Thoracic aorta (tissue), 2 donors: ENCODE measurements around the gene FLOT2. TPM values are rescaled to one million over a fixed set of nuclear protein-coding genes. Genes with fewer than 3 reads are reported as not detected.

Experiments used
- ATAC-seq: fragments of 150-250 bp; one replicate; pipeline ENCODE4 v1.8.0; 2017; ENCODE audit warnings: low read depth; ENCODE audit not compliant: insufficient number of reproducible peaks, low FRiP score
- DNase-seq: peaks from one replicate; pipeline ENCODE4 v3.0.0-alpha.2; 2020; ENCODE audit warnings: low spot score
- H3K27ac ChIP-seq, 2 donors: fragments of 200-600 bp; sonication (generic); 1 replicate in 1 of 2; 2 replicates in 1 of 2; pipeline ENCODE4 v1.5.1; 2016; ENCODE audit warnings: mild to moderate bottlenecking in 2 of 2, moderate library complexity in 2 of 2
- H3K27me3 ChIP-seq: fragments of 200-600 bp; sonication (generic); replicated peaks from 2 replicates; pipeline ENCODE4 v1.6.0; 2016; ENCODE audit warnings: mild to moderate bottlenecking; ENCODE audit not compliant: insufficient read depth
- H3K36me3 ChIP-seq: fragments of 200-600 bp; sonication (generic); one replicate; pipeline ENCODE4 v1.5.1; 2016
- H3K4me1 ChIP-seq, 2 donors: fragments of 200-600 bp; sonication (generic); 1 replicate in 1 of 2; 2 replicates in 1 of 2; pipeline versions ENCODE4 v1.5.1 to v1.6.0; 2016; ENCODE audit warnings: low read depth in 2 of 2, mild to moderate bottlenecking in 1 of 2; ENCODE audit not compliant: control insufficient read depth in 1 of 2
- H3K4me3 ChIP-seq: fragments of 200-600 bp; sonication (generic); 2 replicates; pipeline ENCODE4 v1.5.1; 2016; ENCODE audit warnings: mild to moderate bottlenecking
- H3K9me3 ChIP-seq: fragments of 200-600 bp; sonication (generic); 2 replicates; pipeline ENCODE4 v1.5.1; 2016
- CTCF ChIP-seq: fragments of 200-600 bp; sonication (generic); IDR thresholded peaks from one replicate; pipeline ENCODE4 v1.5.1; 2019; ENCODE audit warnings: antibody characterized with exemption
- total RNA-seq, 2 donors: library from RNA; depleted of rRNA; stranded (reverse); fragments of >200 nt; gene quantifications; one replicate each; pipeline versions ENCODE4 v1.1.0 to v1.2.3, GENCODE V29; 2016

The FLOT2 gene
- total RNA-seq, 2 donors from 2014 or later = 71.3 to 92.1 TPM

GRCh38 chr17:28926786-28927185, 29.3 kb upstream of the FLOT2 start:
- no peak for TF ChIP-seq CTCF
- Histone ChIP-seq H3K9me3 (no peaks in the 10 kb centered on the region), H3K27ac (peak overlapping the region in 1 of 2 donors; percentile 26), H3K36me3 (peaks cover 10% of the 10 kb centered on the region), H3K27me3 (no peaks in the 10 kb centered on the region), H3K4me1 (peaks cover 0 to 11% of the 10 kb centered on the region in 2 donors), H3K4me3 (no peak overlapping the region)
- ATAC-seq = no peak
- no peak for DNase-seq

- Histone ChIP-seq H3K27me3 (no peaks in the 10 kb centered on the region), H3K27ac (peak overlapping the region in 1 of 2 donors; percentile 26), H3K4me1 (peaks cover 0 to 11% of the 10 kb centered on the region in 2 donors), H3K36me3 (peaks cover 13% of the 10 kb centered on the region), H3K4me3 (no peak overlapping the region), H3K9me3 (no peaks in the 10 kb centered on the region)
- ATAC-seq = no peak
- no peak for TF ChIP-seq CTCF
- DNase-seq = no peak
These were observed 28.8 kb upstream of the FLOT2 start for GRCh38 chr17:28926366-28926765.

GRCh38 chr17:28925912-28926365, 28.4 kb upstream of the FLOT2 start:
- H3K36me3 ChIP-seq = peaks cover 17% of the 10 kb centered on the region
- ATAC-seq (no peak), DNase-seq (no peak)
- no peaks in the 10 kb centered on the region for H3K9me3 ChIP-seq
- no peak overlapping the region for H3K4me3 ChIP-seq
- peaks cover 0 to 11% of the 10 kb centered on the region in 2 donors for H3K4me1 ChIP-seq
- no peak for TF ChIP-seq CTCF
- H3K27me3 ChIP-seq = no peaks in the 10 kb centered on the region
- H3K27ac ChIP-seq = no peak overlapping the region

GRCh38 chr17:28920201-28920600, 22.7 kb upstream of the FLOT2 start:
- DNase-seq = no peak
- Histone ChIP-seq H3K27me3 (no peaks in the 10 kb centered on the region), H3K4me3 (no peak overlapping the region), H3K27ac (no peak overlapping the region), H3K36me3 (peaks cover 57% of the 10 kb centered on the region), H3K9me3 (no peaks in the 10 kb centered on the region), H3K4me1 (no peaks in the 10 kb centered on the region)
- no peak for ATAC-seq
- TF ChIP-seq CTCF = no peak

GRCh38 chr17:28918295-28918694, 20.8 kb upstream of the FLOT2 start:
- DNase-seq (no peak), ATAC-seq (no peak)
- no peaks in the 10 kb centered on the region for H3K27me3 ChIP-seq
- no peak for TF ChIP-seq CTCF
- H3K36me3 ChIP-seq = peaks cover 64% of the 10 kb centered on the region
- H3K4me3 ChIP-seq = no peak overlapping the region
- H3K4me1 ChIP-seq = no peaks in the 10 kb centered on the region
- no peaks in the 10 kb centered on the region for H3K9me3 ChIP-seq
- H3K27ac ChIP-seq = no peak overlapping the region
